Keratinocyte (primary cell): ENCODE measurements around the gene CAPN11. TPM values are rescaled to one million over a fixed set of nuclear protein-coding genes. Genes with fewer than 3 reads are reported as not detected.
"Not testable (repeated sequence)": the region's sequence is repeated elsewhere in the genome, so short reads cannot be mapped to it uniquely, and the experiment has no call there.

Source experiments
- DNase-seq: peaks from one replicate; pipeline ENCODE4 v3.0.0-alpha.2; 2011; ENCODE audit warnings: low read depth, missing footprints, low spot score
- FAIRE-seq: peaks from 2 replicates; lab custom pipeline; 2011; peaks lifted over from hg19 to GRCh38; lab: Jason Lieb, UNC
- H2AFZ ChIP-seq: 2 replicates; pipeline ENCODE4 v1.6.0; 2012; ENCODE audit warnings: low read length, control low read depth, inconsistent platforms; ENCODE audit not compliant: control insufficient read depth
- H3K27ac ChIP-seq: 2 replicates; pipeline ENCODE4 v1.5.1; 2011; ENCODE audit warnings: low read length; ENCODE audit not compliant: control insufficient read depth, insufficient read depth
- H3K27me3 ChIP-seq: 3 replicates; pipeline ENCODE4 v1.6.0; 2011; ENCODE audit warnings: low read length; ENCODE audit not compliant: control insufficient read depth, insufficient read depth; ENCODE audit errors: extremely low read depth
- H3K36me3 ChIP-seq, 2 experiments: 2 replicates in 1 of 2; 3 replicates in 1 of 2; pipeline ENCODE4 v1.5.1; 2011; ENCODE audit warnings: low read length in 2 of 2, mild to moderate bottlenecking in 1 of 2; ENCODE audit not compliant: control insufficient read depth in 2 of 2, insufficient read depth in 2 of 2; ENCODE audit errors: extremely low read depth in 1 of 2
- H3K4me1 ChIP-seq: 3 replicates; pipeline ENCODE4 v1.5.1; 2011; ENCODE audit warnings: low read length; ENCODE audit not compliant: control insufficient read depth, insufficient read depth; ENCODE audit errors: extremely low read depth
- H3K4me2 ChIP-seq: 3 replicates; pipeline ENCODE4 v1.6.0; 2011; ENCODE audit warnings: low read depth, low read length; ENCODE audit not compliant: control insufficient read depth, insufficient read depth; ENCODE audit errors: extremely low read depth
- H3K4me3 ChIP-seq, 3 experiments: fragments of 200-600 bp in 1 of 3; sonication (generic) in 1 of 3; 2 replicates in 2 of 3; 3 replicates in 1 of 3; pipeline ENCODE4 v1.5.1; 2011 to 2016; ENCODE audit warnings: low read length in 3 of 3, mild to moderate bottlenecking in 3 of 3, control low read depth in 2 of 3, inconsistent platforms in 1 of 3, low read depth in 1 of 3, mixed read lengths in 1 of 3, mixed run types in 1 of 3, moderate library complexity in 1 of 3; ENCODE audit not compliant: control insufficient read depth in 2 of 3, insufficient read depth in 2 of 3; ENCODE audit errors: extremely low read depth in 1 of 3
- H3K79me2 ChIP-seq: 2 replicates; pipeline ENCODE4 v1.6.0; 2012; ENCODE audit warnings: low read length; ENCODE audit not compliant: control insufficient read depth, insufficient read depth
- H3K9ac ChIP-seq: 3 replicates; pipeline ENCODE4 v1.6.0; 2011; ENCODE audit warnings: low read length; ENCODE audit not compliant: control insufficient read depth, insufficient read depth; ENCODE audit errors: extremely low read depth
- H3K9me1 ChIP-seq: 3 replicates; pipeline ENCODE4 v1.6.0; 2011; ENCODE audit warnings: low read length; ENCODE audit not compliant: control insufficient read depth, insufficient read depth; ENCODE audit errors: extremely low read depth
- H3K9me3 ChIP-seq: 2 replicates; pipeline ENCODE4 v1.5.1; 2012; ENCODE audit warnings: low read depth, low read length; ENCODE audit not compliant: control insufficient read depth
- H4K20me1 ChIP-seq: 3 replicates; pipeline ENCODE4 v1.6.0; 2011; ENCODE audit warnings: low read length; ENCODE audit not compliant: control insufficient read depth, insufficient read depth; ENCODE audit errors: extremely low read depth
- EZH2 ChIP-seq: IDR thresholded peaks from one replicate; pipeline ENCODE4 v1.6.1; 2012; ENCODE audit warnings: inconsistent platforms, mild to moderate bottlenecking, low read length, moderate library complexity
- dilution Hi-C: fragments of 300-500 bp; cut with MboI; formaldehyde crosslinking; loops from one replicate; pipeline ENCODE4 v1.7.0; 2020; ENCODE audit warnings: low sequenced_read_pairs; ENCODE audit not compliant: extremely low pct_ligation_motif_present
- polyA plus RNA-seq, 5 experiments: library from polyadenylated mRNA; depleted of rRNA in 3 of 5; stranded (reverse) in 3 of 5; stranded (forward) in 1 of 5; unstranded in 1 of 5; fragments of >200 nt; gene quantifications; 1 replicate in 1 of 5; 2 replicates in 3 of 5; 3 replicates in 1 of 5; pipeline versions ENCODE4 v1.2.1 to v1.2.3, GENCODE V29; 2011 to 2012; ENCODE audit warnings: missing spikeins in 2 of 5, low read depth in 1 of 5, low replicate concordance in 1 of 5
- TF ChIP-seq, protein P1 (sequence below), 3 experiments: IDR thresholded peaks in 1 of 3; conservative IDR thresholded peaks in 1 of 3; optimal IDR thresholded peaks in 1 of 3; 2 replicates in 2 of 3; 3 replicates in 1 of 3; pipeline versions ENCODE3 to v1.5.1; 2011; ENCODE audit warnings: low read length in 3 of 3, mild to moderate bottlenecking in 3 of 3, moderate library complexity in 2 of 3, control low read depth in 1 of 3, inconsistent platforms in 1 of 3; ENCODE audit not compliant: insufficient read depth in 2 of 3; ENCODE audit errors: extremely low read depth in 1 of 3

The CAPN11 gene
- polyA plus RNA-seq, 1 donor (not counting 4 experiments of a cell fraction or from before 2014, with no cell fraction given): not detected

DNA sequence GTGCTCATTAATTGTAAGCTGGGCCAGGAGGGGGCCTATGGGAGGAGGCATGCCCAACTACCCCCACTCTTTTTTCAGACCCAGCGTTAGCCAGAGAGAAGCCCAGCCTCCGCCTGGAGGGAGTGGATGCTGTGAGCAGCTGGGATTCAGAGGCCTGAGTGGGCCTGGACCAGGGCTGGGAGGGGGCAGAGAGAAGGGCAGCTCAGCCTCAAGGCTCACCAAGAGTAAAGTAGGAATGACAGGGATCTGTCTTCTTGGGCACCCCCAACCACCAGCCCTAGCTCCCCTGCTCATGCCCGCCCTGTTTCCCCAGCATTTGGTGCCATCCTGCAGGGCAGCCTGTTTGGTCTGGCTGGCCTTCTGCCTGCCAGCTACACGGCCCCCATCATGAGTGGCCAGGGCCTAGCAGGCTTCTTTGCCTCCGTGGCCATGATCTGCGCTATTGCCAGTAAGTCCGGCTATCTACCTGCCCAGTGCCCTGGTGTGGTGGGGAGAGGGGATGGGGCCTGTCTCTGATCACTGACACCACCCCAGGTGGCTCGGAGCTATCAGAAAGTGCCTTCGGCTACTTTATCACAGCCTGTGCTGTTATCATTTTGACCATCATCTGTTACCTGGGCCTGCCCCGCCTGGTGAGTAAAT, 71.5 kb downstream of the CAPN11 start:
- dilution Hi-C loops: no loop called here
- Histone ChIP-seq H3K27ac (no peak overlapping the region), H3K79me2 (peaks cover 9% of the 10 kb centered on the region), H3K4me3 (no peak overlapping the region), H3K4me2 (no peak overlapping the region), H3K9me3 (no peaks in the 10 kb centered on the region), H3K4me1 (peaks cover 35% of the 10 kb centered on the region), H2AFZ (no peak overlapping the region), H4K20me1 (no peaks in the 10 kb centered on the region), H3K36me3 (peaks cover 14 to 29% of the 10 kb centered on the region in 2 experiments), H3K27me3 (no peaks in the 10 kb centered on the region), H3K9me1 (no peaks in the 10 kb centered on the region), H3K9ac (no peak overlapping the region)
- no peak for TF ChIP-seq EZH2
- TF ChIP-seq, protein P1, sequence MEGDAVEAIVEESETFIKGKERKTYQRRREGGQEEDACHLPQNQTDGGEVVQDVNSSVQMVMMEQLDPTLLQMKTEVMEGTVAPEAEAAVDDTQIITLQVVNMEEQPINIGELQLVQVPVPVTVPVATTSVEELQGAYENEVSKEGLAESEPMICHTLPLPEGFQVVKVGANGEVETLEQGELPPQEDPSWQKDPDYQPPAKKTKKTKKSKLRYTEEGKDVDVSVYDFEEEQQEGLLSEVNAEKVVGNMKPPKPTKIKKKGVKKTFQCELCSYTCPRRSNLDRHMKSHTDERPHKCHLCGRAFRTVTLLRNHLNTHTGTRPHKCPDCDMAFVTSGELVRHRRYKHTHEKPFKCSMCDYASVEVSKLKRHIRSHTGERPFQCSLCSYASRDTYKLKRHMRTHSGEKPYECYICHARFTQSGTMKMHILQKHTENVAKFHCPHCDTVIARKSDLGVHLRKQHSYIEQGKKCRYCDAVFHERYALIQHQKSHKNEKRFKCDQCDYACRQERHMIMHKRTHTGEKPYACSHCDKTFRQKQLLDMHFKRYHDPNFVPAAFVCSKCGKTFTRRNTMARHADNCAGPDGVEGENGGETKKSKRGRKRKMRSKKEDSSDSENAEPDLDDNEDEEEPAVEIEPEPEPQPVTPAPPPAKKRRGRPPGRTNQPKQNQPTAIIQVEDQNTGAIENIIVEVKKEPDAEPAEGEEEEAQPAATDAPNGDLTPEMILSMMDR (optimal IDR thresholded peaks at IDR 0.05 in 1 of 3, IDR thresholded peaks at IDR 0.05 in 1 of 3, conservative IDR thresholded peaks at IDR 0.05 in 1 of 3; ENCODE audit: extremely low read depth in 1 of 3, insufficient read depth in 2 of 3, low read length in 3 of 3): no peak
- FAIRE-seq (no peak), DNase-seq (no peak)

DNA sequence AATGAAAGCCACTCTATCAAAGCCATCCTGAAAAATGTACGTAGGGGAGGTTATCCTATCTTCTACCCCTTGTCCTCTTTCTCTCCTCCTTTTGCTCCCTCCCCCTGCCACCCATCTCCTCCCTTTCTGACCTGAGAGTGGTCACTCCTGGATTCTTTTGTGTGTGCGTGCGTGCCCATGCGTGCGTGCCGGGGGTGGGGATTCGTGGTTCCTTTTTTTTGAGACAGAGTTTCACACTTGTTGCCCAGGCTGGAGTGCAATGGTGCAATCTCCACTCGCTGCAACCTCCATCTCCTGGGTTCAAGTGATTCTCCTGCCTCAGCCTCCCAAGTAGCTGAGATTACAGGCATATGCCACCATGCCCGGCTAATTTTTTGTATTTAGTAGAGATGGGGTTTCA, 72.8 kb downstream of the CAPN11 start:
- H3K4me3 ChIP-seq, H3K9me3 ChIP-seq, dilution Hi-C loops, H3K27me3 ChIP-seq, H3K4me2 ChIP-seq, H4K20me1 ChIP-seq, FAIRE-seq, DNase-seq, H3K9me1 ChIP-seq, H2AFZ ChIP-seq, H3K79me2 ChIP-seq, H3K27ac ChIP-seq, H3K9ac ChIP-seq: not testable (repeated sequence)
- Histone ChIP-seq H3K4me1 (peaks cover 27% of the 10 kb centered on the region), H3K36me3 (peaks cover 14 to 29% of the 10 kb centered on the region in 2 experiments)
